Putamen (tissue), 1 donor: ENCODE data around the gene CCDC60.

Source experiments
- DNase-seq: peaks from one replicate; pipeline ENCODE4 v3.0.0-alpha.2; 2016; ENCODE audit warnings: low spot score

CCDC60 gene

DNA sequence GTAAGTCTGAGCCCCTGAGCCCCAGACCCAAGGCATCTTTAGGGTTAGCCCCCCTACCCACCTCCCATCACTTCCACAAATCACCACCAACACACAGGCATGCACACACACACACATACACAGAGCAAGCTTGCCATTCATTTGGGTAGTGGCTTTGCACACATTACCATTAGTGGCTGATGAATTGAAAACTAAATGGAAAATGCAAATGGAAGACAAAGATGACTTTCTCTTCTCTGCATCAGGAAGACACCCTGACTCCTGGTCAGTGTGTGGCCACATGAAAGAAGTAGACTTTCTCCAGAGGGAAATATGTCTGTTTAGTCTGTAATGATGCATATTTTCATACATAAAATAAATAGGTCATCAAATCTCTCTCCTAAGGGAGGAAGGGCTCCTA, 55.2 kb downstream of the CCDC60 start:
- no peak for DNase-seq

DNA sequence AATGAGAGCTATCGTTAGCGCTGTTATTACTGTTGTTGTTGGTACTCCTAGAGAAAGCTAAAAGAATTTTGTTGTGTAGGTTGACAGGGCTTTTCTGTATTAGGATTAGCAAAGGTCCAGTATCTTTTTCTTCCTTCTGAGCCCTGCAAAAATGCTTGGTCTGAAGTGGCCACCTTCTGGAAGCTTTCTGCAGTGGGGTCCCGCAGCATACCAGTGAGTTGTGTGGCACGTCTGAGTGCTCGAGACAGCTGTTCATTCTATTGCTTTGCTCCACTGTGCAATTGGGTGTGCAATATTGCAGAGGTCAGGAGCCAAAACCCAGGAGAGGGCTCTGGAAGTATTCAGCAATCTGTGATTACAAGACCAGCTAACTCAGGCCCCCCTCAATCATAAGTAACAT, 57.1 kb downstream of the CCDC60 start:
- DNase-seq = no peak

DNA sequence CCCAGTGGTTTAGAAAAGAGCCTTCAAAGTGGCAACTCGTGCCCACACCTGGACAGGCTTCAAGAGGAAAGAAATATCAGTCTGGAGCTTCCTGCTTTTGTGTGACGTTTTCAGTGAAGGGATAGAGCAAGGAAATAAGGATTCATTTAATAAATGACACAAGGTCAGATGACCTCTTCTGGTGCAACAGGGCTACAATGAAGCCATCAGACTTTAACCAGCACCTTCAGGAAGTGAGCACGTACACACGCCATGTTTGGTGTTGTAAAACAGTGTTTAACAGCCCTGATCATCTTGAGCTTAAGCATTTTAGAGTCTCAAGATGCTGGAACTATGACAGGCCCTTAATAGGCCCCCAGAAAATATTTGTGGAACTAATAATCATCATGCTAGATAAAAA, 59.1 kb downstream of the CCDC60 start:
- no peak for DNase-seq

DNA sequence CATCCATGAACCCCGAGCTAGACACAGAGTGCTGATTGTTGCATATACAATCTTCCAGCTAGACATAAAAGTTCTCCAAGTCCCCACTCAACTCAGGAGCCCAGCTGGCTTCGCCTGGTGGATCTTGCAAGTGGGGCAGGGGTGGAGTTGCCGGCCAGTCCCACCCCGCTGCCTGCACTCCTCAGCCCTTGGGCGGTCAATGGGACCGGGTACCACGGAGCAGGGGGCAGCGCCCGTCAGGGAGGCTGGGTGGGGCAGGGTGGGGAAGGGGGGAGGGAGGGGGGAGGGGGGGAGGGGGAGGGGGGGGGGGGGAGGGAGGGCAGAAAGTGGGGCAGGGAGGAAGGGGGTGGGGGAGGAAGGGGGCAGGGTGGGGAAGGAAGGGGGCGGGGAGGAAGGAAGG, 63.0 kb downstream of the CCDC60 start:
- no peak for DNase-seq

DNA sequence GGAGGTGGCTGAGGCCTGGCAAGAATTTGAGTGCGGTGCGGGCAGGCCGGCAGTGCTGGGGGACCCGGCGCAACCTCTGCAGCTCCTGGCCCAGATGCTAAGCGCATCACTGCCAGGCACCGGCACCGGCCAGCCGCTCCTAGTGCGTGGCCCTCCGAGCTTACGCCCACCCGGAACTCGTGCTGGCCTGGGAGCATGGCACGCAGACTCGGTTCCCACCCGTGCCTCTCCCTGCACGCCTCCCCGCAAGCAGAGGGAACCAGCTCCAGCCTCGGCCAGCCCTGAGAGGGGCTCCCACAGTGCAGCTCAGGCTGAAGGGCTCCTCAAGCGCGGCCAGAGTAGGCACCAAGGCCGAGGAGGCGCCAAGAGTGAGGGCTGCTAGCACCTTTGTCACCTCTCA, 63.7 kb downstream of the CCDC60 start:
- DNase-seq = no peak

DNA sequence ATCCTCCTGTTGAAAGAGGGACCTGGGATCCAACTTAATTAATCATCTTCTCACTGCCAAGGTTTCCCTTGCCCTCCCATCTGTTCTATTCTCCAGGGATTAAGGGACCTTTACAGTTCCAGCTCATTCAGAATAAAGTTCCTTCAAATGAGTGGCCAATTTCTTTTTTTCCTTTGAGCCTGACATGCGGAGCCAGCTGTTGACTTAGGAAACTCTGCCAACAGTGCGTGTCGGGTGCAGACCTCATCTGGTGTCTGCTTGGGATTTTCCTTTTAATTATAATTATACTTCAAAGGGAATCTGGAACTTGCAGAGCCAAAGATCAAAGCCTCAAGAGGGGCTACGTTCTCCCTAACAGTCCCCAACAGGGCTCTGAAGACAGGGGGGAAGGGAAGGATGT, 64.8 kb downstream of the CCDC60 start:
- no peak for DNase-seq

DNA sequence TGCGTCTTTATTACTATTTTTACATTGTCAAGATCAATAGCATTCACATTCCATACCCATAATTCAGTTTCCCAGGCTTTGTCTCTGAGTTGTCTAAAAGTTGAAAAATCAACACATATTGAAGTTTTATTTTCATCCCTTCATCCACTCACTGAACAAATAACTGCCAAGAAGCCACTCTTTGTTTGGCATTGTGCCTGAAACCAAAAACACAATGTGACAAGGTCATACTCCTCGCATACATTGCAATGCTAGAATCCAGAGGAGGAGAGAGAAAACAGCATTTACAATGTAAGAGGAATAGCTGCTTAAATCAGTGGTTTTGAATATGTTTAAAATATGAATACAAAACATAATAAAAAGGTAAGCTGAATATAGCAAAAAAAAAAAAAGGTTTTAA, 71.8 kb downstream of the CCDC60 start:
- no peak for DNase-seq

DNA sequence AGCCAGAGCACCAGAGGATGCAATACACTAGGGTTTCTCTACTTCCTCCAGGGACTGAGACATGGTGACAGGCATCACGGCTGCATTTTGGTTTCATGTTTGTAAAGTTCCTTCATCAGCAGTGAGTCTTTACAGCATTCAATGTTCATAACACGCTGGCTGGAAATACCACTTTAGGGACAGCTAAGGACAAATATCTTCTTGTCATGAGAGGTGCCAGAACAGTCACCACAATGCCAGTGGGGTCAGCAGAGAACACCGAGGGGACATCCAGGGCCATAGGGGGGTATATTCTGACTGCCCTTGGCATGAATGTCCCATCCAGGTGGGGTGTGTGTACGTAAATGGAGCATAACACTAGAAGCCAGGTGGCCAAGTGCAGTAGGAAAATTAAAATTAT, 72.3 kb downstream of the CCDC60 start:
- no peak for DNase-seq

DNA sequence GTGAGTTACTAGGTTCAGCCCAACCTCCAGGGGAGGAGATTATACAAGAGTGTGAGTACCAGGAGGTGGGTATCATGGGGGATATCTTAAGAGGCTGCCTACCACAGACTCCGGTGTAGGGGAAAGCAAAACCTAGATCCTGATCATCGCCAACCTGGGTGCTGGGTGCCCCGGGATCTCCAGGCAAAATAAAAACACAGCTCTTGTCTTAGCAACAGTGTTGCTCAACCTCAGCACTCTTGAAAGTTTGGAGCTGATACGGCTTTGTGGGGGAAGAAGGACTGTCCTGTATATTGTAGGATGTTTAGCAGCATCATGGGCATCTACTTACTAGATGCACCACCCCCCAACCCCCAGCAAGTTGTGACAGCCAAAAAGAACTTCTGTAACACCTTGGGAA, 74.5 kb downstream of the CCDC60 start:
- DNase-seq = no peak

DNA sequence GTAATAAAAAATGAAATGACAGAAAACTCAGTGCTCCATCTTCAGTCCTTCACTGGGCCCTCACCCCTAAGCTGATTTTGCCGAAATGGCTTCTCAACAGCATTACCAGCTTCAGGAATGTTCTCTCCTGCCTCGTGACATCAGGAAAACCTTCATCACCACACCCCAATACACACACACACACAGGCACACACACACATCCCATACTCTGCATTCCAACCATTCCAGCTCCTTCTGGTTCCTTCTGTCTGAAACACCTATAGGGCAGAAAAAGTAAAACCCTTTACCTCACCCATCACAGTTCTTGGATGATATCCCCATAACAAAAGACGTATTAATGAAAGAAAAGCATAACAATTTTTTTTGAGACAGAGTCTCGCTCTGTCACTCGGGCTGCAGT, 75.9 kb downstream of the CCDC60 start:
- DNase-seq = no peak

DNA sequence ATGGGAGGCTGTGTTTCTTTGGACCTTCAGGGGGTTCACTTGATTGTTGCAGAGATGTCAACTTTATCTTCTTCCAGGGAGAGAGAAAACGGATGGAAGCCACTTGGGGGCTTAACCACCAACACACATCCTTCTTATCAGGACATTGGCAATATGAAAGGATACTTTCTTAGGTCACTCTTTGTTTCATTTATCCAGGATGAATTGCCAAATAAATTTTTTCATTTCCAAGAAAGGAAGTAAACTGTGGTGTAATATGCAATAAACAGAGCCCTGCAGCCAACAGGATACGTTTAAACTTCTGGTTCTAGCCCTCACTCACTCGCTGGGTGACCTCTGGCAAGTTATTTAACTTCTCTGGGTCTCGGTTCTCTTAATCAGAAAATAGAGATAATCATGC, 77.8 kb downstream of the CCDC60 start:
- DNase-seq = no peak

DNA sequence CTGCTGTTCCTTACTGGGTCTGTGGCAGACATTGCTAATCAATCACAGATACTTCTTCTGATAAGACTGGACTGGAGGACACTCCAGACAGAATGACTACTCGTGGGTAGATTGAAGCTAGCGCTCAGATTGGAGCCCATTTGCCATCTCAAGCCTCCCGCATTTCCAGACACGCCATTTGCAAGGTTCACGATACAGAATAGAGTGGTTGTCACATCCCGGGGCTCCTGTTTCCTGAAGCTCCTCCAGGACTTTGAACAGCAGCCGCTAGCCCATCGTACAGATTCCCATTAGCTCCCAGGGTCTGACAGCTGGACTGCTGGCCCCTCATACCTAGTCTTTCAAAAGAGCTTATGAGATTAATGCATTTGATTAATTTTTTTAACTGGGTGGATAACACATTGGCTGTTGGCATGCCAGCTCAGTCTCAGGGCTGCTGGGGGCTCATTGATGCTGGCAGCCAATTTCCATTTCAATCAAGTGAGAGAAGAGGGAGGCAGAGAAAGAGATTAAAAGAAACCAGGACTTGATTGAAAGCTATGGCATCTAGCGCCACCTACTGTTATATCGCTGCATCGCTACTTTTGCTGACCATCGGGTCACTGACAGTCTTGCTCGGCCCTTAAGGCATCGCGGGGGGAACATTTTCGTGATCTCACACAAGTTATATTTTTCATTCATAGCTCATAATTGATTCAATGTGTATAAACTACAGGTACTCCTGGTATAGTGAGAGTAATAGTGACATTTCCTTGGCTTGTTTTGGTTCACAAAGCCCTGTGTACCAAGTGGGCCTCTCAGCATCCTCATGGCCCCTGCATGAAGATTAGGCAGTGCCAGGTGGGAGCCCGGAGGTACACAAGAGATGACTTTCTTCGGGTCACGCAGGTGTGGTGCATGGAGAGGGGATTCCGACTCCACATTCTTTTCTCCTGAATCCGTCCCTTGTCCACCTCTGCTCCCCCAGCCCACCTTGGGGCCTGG, 78.6 kb downstream of the CCDC60 start:
- peak; percentile 53 for DNase-seq

DNA sequence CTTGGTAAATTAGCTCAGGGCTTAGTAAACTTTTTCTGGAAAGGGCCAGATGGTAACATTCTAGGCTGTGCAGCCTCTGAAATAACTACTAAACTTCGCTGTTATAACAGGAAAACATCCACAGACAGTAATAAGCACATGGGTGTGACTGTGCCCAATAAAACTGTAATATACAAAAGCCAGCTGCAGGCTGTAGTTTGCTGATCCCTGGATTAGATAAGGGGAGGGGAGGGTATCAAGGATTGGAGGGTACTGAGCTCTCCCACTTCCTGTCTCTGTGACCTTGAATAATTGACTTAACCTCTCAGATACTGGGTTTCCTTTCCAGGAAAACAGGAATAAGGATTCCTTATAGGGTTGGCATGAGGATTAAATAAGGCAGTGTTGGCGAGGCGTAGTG, 81.2 kb downstream of the CCDC60 start:
- no peak for DNase-seq

DNA sequence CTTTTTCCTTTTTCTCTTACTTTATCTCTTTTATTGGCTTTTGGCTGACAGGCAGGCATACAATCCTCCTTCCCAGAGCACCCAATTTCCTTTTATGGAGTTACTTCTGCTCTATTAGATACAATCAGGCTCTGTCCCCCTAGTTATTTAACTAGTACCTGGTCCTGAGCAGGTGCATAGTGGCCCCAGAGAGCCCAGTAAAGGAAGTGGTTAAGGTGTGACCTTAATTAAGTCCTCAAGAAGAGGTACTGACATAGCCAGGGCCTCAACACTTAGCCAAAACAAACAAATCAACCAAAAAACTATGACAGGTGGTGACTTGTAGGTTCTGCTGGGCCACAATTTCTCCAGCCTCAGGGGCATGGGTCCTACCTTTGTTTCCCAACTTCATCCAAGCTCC, 82.9 kb downstream of the CCDC60 start:
- DNase-seq = no peak

DNA sequence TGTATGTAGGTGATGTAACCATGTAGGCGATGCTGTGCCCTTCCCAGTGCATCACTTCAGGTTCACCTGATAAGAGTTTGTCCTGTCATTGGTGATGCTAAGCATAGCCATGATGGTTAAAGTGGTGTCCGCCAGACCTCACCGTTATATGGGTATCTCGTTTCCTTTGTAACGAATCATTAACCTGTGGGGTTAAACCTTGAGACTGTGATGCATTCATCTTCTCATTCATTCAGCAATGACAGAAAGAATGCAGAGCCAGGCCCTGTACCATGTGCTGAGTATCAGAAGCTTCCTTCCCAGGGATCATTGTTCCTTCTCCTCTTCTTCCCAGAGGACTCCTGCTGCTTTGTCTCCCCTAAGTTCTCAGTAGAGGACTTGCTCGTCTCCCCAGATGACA, 84.9 kb downstream of the CCDC60 start:
- no peak for DNase-seq

DNA sequence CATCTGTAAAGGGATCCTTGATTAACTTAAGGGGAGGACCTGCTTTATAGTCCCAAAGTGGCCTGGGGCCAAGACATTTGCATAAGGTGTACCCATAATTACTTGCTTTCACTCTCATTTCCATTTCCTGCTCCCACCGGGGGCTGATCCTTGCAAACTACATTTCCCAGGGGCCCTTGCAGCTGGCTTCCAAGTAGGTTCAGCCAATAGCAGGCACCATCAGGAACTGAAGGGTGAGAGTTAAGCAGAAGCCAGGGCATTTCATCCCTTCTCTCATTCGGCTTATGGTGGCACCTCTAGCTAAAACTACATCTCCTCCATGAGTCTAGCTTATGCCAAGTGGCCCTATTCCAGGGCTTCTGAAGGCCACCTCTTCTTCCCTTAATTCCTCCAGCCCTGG, 88.8 kb downstream of the CCDC60 start:
- DNase-seq = no peak

DNA sequence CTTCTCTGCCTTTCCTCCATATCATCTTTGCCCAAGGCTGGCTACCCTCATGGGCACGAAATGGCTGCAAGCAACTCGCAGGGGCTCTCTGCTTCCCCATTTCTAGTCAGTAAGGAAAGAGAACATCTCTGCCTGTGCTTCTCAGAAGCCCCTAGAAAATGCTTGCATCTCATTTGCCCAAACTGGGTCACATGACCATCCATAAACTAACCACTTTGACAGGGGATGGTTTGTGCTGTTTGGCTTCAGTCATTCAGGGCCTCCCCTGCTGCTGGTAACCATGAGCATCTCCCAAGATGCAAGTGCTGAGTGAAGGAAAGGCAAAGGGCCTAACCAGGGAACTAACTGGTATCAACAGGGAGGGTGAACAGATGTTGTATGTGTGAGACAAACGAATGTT, 91.1 kb downstream of the CCDC60 start:
- DNase-seq = no peak

DNA sequence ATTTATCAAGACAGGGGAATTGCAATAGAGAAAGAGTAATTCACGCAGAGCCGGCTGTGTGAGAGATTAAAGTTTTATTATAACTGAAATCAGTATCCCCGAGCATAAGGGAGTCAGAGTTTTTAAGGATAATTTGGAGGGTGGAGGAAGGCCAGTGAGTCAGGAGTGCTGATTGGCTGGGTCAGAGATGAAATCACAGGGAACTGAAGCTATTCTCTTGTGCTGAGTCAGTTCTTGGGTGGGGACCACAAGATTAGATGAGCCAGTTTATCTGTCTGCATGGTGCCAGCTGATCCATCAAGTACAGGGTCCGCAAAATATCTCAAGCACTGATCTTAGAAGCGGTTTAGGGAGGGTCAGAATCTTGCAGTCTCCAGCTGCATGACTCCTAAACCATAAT, 96.6 kb downstream of the CCDC60 start:
- no peak for DNase-seq

DNA sequence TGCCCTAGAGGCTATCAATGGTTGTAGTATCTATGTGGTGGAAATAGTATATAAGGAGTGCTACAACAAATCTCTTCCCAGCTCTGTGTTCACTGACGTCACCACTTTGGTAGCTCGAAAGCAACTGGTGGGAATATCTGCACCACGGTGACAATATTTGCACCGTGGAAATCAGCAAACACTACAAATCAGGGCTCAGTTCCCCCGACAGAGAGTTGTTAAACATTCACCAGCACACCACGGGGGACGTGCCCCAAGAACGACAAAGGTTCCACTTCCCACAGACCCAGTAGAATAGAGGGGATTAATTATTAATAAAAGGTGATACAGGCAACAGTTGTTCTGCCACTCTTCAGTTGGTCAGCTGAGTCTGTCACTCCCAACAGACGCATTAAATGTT, 98.4 kb downstream of the CCDC60 start:
- no peak for DNase-seq

DNA sequence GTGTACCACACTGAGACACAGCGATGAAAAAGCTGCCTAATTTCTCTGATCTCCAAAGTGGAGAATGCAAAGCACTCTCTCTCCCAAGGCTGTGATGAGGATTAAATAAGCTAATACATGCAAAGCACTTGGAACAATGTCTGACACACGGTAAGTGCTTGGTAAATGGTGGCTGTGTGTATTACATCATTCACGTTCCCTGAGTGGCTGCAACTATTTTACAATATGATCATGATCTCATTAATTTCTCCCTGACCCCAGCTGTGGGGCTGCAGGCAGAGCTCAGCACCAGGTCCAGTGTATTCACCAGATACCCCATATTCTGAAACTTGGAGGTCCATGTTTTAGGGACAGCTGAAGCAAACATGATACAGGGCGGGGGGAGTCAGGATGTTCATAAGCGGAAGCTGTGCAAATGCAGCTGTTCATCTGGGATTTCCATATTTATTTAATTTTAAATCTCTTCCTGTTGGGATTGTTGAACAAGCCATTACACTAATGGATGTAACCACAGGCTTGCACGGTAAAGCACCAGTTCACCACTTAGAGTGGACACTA, 106.4 kb downstream of the CCDC60 start:
- no peak for DNase-seq

DNA sequence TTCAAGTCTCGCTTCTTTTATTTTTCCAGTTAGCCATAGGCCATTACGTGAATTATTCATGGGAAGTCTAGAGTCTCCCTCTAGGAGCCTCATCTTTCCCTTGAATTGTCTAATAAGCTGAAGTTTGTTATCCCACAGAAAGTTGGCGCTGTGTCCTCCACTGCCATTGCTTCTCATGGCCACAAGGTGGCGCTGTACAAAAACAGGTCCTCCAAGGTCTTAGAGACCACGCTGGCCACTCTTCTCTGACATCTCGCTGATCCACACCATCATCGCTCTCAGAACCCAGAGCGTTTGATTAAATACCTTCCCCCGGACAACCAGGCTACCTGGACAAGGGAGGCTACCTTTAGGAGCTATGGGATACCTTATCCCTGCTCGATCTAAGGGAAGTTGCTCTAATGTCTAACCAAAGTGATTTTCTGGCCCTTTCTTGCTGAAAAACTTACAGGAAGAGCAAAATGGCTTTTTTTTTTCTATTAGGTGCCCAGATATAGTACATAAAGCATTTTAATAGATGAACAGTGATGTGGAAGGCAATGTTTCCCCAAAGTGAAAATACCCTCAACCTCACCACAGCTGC, 110.0 kb downstream of the CCDC60 start:
- DNase-seq = peak; percentile 18

DNA sequence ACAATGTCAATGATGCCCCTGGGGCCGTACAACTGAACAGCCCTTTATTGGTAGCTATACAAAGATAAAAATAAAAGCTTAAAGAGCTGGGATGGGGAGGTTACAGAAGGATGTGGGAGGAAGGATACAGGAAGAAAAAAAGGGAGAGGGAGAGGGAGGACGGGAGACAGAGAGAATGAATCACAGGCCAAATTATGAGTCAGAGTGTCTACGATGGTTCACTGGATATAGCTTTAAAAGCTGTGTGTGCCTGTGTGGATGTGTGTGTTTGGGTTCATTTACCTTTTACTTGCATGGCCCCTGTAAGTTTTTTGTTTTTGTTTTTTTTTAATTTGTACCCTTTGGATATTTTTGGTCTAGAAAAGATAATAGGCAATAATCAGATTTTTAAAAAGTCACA, 111.9 kb downstream of the CCDC60 start:
- no peak for DNase-seq

DNA sequence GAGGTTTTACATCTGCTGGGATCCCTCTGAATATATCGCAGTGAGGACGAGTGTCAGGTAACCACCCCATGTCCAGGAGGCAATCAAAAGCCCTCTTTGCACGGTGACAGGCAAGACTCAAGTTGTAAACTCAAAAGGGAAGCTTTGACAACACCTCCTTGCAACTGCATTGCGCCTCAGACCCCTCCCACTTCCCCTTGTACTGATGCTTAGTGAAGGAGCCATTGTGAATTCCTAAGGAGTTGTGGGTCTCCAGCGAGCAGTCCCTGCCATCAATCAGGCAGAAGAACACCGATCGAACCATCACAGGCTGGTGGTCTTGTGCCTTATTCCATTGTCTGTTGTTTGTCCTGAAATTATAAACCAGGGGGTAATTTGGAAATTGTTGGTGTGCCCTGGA, 112.6 kb downstream of the CCDC60 start:
- DNase-seq = no peak
